ENCODE measurements around the gene SCAP. TPM values are rescaled to one million over a fixed set of nuclear protein-coding genes. Genes with fewer than 3 reads are reported as not detected.

SCAP gene
- 57.0 and 60.5 TPM in 2 replicates for total RNA-seq

DNA sequence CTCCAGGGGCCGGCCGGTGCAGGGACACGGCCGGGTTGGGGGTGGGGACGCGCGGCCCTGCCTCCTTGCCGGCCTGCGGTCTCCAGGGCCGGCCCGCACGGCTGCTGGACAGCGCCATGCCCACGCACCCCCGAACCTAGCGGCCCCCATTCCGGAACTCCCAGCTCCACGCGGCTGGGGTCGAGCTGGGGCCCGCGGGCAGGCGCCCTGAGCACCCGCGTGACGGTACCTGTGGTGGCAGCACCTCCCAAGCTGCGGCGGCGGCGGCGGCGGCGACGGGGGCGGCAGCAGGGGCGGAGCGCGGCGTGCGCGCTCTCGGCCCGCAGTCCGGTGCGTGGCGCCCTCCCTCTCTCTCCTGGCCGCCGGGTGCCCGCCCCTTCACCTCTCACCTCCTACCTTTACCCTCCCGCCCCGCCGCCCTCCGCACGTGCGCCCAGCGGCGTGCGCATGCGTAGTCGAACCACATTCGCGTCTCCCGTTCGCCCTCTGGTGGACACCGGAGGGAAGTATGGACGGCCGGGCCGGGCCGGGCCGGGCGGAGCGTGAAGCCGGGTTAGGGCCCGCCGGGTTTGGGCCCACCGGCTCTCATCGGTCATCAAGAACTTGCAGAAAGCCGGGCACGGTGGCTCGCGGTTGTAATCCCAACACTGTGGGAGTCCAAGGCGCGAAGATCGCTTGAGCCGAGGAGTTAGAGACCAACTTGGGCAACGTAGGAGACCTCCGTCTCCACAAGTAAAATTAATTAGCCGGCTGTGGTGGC is at the start of gene SCAP:
Gene SCAP (minus strand): TSS at position 372 of the 760 bp plus-strand sequence. CDS start 32,948 bp downstream, outside the sequence.

GRCh38 chr3:47513125-47513929 is 37.6 kb upstream of the SCAP start, which contains the start of gene ELP6:
Gene ELP6 (minus strand): TSS chr3:47513712. CDS start chr3:47513590, 122 bp downstream.

GRCh38 chr3:47380601-47381316 is 95.0 kb downstream of the SCAP start, which contains the start of gene PTPN23:
Gene PTPN23 (plus strand): TSS chr3:47381021. CDS start chr3:47381097, 76 bp downstream.

Other genes with a start within 250 kb of the SCAP start
- 1.2 and 4.2 TPM in 2 replicates for gene KIF9, start 193.1 kb downstream of the SCAP start, total RNA-seq
- gene KLHL18, start 193.0 kb downstream of the SCAP start, total RNA-seq: 23.8 and 41.7 TPM in 2 replicates
- gene PTPN23, start 94.9 kb downstream of the SCAP start, total RNA-seq: 32.4 and 46.9 TPM in 2 replicates
- 26.7 and 28.5 TPM in 2 replicates for gene ELP6, start 37.8 kb upstream of the SCAP start, total RNA-seq
- 0.18 and 0.30 TPM in 2 replicates for gene CSPG5, start 102.9 kb upstream of the SCAP start, total RNA-seq

All from smooth muscle cell of the umbilical artery (primary cell).